H1 (cell line): ENCODE data around the gene FAU.

Source experiments
- JUND ChIP-seq: IDR thresholded peaks from 2 replicates; pipeline ENCODE4 v1.6.1; 2011; ENCODE audit warnings: mild to moderate bottlenecking, improper control_type of control experiment, low read length
- POLR2A ChIP-seq, 2 experiments: IDR thresholded peaks; 1 replicate in 1 of 2; 2 replicates in 1 of 2; pipeline ENCODE4 v1.6.1; 2011; ENCODE audit warnings: low read depth in 2 of 2, low read length in 2 of 2, mild to moderate bottlenecking in 2 of 2; ENCODE audit errors: control extremely low read depth in 1 of 2
- POU5F1 ChIP-seq: IDR thresholded peaks from 2 replicates; pipeline ENCODE4 v1.6.1; 2011; ENCODE audit warnings: low read depth, mild to moderate bottlenecking, low read length, moderate library complexity
- TAF1 ChIP-seq: IDR thresholded peaks from 2 replicates; pipeline ENCODE4 v1.6.1; 2011; ENCODE audit warnings: mild to moderate bottlenecking, low read depth, low read length
- TBP ChIP-seq: IDR thresholded peaks from 2 replicates; pipeline ENCODE4 v1.6.1; 2011; ENCODE audit warnings: low read depth, low read length, improper control_type of control experiment

DNA sequence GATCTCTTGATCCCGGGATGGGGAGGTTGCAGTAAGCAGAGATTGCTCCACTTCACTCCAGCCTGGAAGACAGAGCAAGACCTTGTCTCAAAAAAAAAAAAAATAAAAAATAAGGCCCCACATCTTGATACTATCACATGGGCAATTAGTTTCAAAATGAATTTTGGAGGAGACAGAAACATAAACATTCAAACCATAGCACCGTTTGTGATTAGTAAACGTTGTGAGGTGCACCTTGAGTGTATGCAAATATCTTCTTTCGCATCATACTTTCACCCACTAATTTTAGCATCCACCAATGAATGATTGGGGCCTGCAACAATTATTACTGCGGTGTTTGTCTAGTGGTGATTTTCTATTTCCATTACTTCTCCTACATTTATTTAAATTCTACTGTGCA lies 37.1 kb upstream of the FAU start:
- TF ChIP-seq TBP (no peak), TAF1 (no peak), POU5F1 (no peak), JUND (no peak), POLR2A (IDR thresholded peaks at IDR 0.05; ENCODE audit: control extremely low read depth in 1 of 2, low read depth in 2 of 2, low read length in 2 of 2) (no peak)
